ENCODE results near the gene SRRM3.
"Not testable (repeated sequence)": the region's sequence is repeated elsewhere in the genome, so short reads cannot be mapped to it uniquely, and the experiment has no call there.

The SRRM3 gene

DNA sequence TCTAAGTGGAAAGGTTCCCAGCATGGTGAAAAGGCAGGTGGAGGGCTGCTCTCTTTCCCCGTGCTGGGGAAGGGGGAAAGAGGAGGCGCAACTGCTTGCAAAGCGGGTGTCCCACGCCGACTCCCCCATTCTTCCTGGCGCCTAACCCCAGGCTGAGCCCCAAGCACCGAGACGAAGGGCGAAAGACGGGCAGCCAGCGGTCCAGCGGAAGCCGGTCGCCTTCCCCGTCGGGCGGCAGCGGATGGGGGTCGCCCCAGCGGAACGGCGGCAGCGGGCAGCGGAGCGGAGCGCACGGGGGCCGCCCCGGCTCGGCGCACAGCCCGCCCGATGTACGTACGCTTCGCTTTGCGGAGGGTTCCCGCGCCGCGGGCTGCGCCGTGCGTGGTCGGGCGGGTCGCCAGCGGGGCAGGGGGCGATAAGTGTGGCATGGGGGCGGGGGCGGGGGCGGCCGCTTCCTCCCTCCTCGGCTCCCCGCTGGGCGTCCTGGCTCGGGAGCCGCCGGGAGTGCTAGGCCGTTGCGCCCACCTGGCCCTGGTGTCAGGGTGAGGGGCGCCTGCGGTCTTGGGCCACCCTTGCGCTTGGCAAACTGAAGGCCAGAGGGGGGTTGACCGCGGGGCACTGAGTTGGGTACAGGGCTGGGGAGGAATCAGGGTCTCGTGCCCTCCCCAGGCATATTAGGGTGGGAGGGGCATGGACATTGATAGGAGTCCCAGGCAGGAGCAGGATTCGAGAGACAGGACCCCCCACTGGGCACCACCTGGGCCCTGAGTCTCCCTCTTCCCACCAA lies 65.6 kb downstream of the SRRM3 start:
- FAIRE-seq (no peak), DNase-seq (ENCODE audit: insufficient read length, low spot score) (no peak)
- TF ChIP-seq, protein P1, sequence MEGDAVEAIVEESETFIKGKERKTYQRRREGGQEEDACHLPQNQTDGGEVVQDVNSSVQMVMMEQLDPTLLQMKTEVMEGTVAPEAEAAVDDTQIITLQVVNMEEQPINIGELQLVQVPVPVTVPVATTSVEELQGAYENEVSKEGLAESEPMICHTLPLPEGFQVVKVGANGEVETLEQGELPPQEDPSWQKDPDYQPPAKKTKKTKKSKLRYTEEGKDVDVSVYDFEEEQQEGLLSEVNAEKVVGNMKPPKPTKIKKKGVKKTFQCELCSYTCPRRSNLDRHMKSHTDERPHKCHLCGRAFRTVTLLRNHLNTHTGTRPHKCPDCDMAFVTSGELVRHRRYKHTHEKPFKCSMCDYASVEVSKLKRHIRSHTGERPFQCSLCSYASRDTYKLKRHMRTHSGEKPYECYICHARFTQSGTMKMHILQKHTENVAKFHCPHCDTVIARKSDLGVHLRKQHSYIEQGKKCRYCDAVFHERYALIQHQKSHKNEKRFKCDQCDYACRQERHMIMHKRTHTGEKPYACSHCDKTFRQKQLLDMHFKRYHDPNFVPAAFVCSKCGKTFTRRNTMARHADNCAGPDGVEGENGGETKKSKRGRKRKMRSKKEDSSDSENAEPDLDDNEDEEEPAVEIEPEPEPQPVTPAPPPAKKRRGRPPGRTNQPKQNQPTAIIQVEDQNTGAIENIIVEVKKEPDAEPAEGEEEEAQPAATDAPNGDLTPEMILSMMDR (IDR thresholded peaks at IDR 0.05; ENCODE audit: insufficient read depth, missing control alignments), result no peak

DNA sequence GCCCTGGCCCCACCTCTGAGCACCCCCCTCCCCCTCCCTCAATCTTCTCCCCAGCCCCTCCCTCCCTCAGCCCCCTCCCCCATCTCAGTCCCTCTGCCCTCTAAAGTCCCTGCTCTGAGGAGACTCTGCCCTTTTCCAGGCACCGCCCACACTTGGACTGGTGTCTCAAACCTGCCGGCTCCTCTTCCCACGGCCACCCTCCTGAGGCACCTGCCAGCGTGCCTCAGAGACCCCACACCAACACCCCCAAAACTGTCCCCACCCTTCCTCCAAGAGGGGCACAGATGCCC lies 66.1 kb downstream of the SRRM3 start:
- FAIRE-seq, result no peak
- DNase-seq (ENCODE audit: insufficient read length, low spot score), result no peak
- TF ChIP-seq, protein P1 (IDR thresholded peaks at IDR 0.05; ENCODE audit: insufficient read depth, missing control alignments), result no peak

DNA sequence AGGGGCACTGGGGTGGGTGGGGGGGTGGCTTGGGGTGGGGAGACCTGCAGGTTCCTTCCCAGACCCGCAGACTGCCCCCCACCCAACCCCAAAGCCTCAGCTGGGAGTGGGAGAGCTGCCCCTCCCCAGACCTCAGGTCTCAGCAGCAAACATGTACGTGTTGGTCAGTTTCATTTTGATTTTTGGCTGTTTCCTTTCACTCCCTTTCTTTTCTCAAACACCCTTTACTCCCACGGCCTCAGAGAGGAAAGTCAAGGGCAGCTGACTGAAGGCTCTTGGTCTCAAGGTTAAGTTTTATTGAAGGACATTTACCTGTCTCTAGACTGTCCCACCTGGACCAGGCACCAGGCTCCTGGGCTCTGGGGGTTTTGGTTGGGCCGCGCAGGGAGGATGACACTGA lies 66.7 kb downstream of the SRRM3 start:
- DNase-seq (ENCODE audit: insufficient read length, low spot score) (no peak), FAIRE-seq (no peak)
- TF ChIP-seq, protein P1 (IDR thresholded peaks at IDR 0.05; ENCODE audit: insufficient read depth, missing control alignments), result no peak

DNA sequence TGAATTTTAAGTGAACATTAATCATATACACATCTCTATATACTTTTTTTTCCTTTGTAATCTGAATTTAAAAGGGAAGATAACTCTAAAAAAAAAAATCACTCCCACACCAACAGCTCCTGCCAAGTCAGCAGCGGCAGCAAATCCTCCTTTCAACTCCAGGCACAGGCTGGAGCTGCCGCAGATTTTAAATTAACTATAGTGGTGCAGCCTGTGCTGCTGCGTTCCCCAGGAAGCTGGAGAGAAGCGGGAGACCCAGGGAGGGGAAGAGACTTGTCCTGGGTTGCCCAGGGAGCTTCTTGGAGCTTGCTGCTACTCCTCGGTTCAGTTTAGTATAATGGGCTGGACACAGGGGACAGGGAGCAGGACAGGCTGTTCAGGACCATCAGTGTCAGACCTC lies 68.2 kb downstream of the SRRM3 start:
- TF ChIP-seq, protein P1 (IDR thresholded peaks at IDR 0.05; ENCODE audit: insufficient read depth, missing control alignments), result no peak
- DNase-seq (ENCODE audit: insufficient read length, low spot score) (no peak), FAIRE-seq (no peak)

DNA sequence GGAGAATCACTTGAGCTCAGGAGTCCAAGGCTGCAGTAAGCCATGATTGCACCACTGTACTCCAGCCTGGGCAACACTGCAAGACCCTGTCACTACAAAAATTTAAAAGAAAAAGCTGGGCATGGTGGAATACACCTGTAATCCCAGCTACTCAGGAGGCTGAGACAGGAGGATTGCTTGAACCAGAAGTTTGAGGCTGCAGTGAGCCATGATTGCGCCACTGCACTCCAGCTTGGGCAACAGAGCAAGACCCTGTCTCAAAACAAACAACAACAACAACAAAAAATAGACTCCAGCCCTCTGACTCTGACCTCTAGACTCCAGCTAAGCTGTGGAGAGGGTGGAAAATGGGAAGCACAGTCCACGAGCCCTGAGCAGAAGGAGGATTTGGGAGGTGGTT lies 69.7 kb downstream of the SRRM3 start:
- not testable (repeated sequence) for FAIRE-seq; DNase-seq (ENCODE audit: insufficient read length, low spot score)

DNA sequence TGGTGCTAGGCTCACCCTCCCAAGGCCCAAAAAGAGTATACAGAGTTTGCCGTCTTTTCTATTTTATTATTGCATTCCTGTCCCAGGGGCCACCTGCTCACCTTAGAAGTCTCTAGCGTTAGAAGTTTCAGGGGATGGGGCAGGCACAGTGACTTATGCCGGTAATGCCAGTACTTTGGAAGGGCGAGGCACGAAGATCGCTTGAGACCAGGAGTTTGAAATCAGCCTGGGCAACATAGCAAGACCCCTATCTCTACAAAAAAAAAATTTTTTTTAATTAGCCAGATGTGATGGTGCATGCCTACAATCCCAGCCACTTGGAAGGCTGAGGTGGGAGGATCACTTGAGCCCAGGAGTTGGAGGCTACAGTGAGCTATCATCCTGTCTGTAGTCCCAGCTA lies 70.4 kb downstream of the SRRM3 start:
- FAIRE-seq (no peak), DNase-seq (ENCODE audit: insufficient read length, low spot score) (no peak)
- TF ChIP-seq, protein P1 (IDR thresholded peaks at IDR 0.05; ENCODE audit: insufficient read depth, missing control alignments), result no peak

DNA sequence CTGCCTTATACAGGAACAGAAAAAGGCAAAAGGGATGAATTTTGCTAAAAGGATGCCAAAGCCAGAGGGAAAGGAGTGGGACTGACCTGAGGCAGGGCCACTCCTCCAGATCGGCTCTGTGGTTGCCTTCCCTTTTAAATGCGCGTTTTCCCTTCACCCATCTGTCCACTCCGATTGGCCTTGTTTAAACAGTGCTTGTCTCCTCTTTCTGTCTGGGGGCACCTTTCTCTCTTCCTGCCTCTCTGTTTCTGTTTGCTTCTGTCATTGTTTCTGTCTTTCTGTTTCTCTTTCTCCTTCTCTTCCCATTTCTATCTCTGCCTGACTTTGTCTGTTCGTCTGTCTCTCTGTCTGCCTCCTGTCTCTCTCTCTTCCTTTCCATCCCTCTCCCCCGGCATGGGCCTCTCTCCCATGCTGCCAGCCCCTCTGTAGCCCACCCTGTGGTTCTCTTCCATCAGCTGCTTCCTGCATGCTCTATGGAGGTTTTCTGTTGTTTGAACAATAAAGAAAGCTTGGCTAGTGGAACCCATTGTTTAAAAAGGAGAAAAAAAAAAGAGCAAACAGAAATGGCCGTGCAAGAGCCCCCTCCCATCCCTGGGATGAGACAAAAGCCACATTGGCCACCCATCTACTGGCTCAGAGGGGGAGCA lies 71.3 kb downstream of the SRRM3 start:
- DNase-seq (ENCODE audit: insufficient read length, low spot score) (no peak), FAIRE-seq (no peak)
- TF ChIP-seq, protein P1 (IDR thresholded peaks at IDR 0.05; ENCODE audit: insufficient read depth, missing control alignments), result no peak
